Keratinocyte (primary cell): ENCODE results near the gene UROD. TPM values are rescaled to one million over a fixed set of nuclear protein-coding genes. Genes with fewer than 3 reads are reported as not detected.

Source experiments
- DNase-seq: peaks from one replicate; pipeline ENCODE4 v3.0.0-alpha.2; 2011; ENCODE audit warnings: low read depth, missing footprints, low spot score
- FAIRE-seq: peaks from 2 replicates; lab custom pipeline; 2011; peaks lifted over from hg19 to GRCh38; lab: Jason Lieb, UNC
- H2AFZ ChIP-seq: 2 replicates; pipeline ENCODE4 v1.6.0; 2012; ENCODE audit warnings: low read length, control low read depth, inconsistent platforms; ENCODE audit not compliant: control insufficient read depth
- H3K27ac ChIP-seq: 2 replicates; pipeline ENCODE4 v1.5.1; 2011; ENCODE audit warnings: low read length; ENCODE audit not compliant: control insufficient read depth, insufficient read depth
- H3K27me3 ChIP-seq: 3 replicates; pipeline ENCODE4 v1.6.0; 2011; ENCODE audit warnings: low read length; ENCODE audit not compliant: control insufficient read depth, insufficient read depth; ENCODE audit errors: extremely low read depth
- H3K36me3 ChIP-seq, 2 experiments: 2 replicates in 1 of 2; 3 replicates in 1 of 2; pipeline ENCODE4 v1.5.1; 2011; ENCODE audit warnings: low read length in 2 of 2, mild to moderate bottlenecking in 1 of 2; ENCODE audit not compliant: control insufficient read depth in 2 of 2, insufficient read depth in 2 of 2; ENCODE audit errors: extremely low read depth in 1 of 2
- H3K4me1 ChIP-seq: 3 replicates; pipeline ENCODE4 v1.5.1; 2011; ENCODE audit warnings: low read length; ENCODE audit not compliant: control insufficient read depth, insufficient read depth; ENCODE audit errors: extremely low read depth
- H3K4me2 ChIP-seq: 3 replicates; pipeline ENCODE4 v1.6.0; 2011; ENCODE audit warnings: low read depth, low read length; ENCODE audit not compliant: control insufficient read depth, insufficient read depth; ENCODE audit errors: extremely low read depth
- H3K4me3 ChIP-seq, 3 experiments: fragments of 200-600 bp in 1 of 3; sonication (generic) in 1 of 3; 2 replicates in 2 of 3; 3 replicates in 1 of 3; pipeline ENCODE4 v1.5.1; 2011 to 2016; ENCODE audit warnings: low read length in 3 of 3, mild to moderate bottlenecking in 3 of 3, control low read depth in 2 of 3, inconsistent platforms in 1 of 3, low read depth in 1 of 3, mixed read lengths in 1 of 3, mixed run types in 1 of 3, moderate library complexity in 1 of 3; ENCODE audit not compliant: control insufficient read depth in 2 of 3, insufficient read depth in 2 of 3; ENCODE audit errors: extremely low read depth in 1 of 3
- H3K79me2 ChIP-seq: 2 replicates; pipeline ENCODE4 v1.6.0; 2012; ENCODE audit warnings: low read length; ENCODE audit not compliant: control insufficient read depth, insufficient read depth
- H3K9ac ChIP-seq: 3 replicates; pipeline ENCODE4 v1.6.0; 2011; ENCODE audit warnings: low read length; ENCODE audit not compliant: control insufficient read depth, insufficient read depth; ENCODE audit errors: extremely low read depth
- H3K9me1 ChIP-seq: 3 replicates; pipeline ENCODE4 v1.6.0; 2011; ENCODE audit warnings: low read length; ENCODE audit not compliant: control insufficient read depth, insufficient read depth; ENCODE audit errors: extremely low read depth
- H3K9me3 ChIP-seq: 2 replicates; pipeline ENCODE4 v1.5.1; 2012; ENCODE audit warnings: low read depth, low read length; ENCODE audit not compliant: control insufficient read depth
- H4K20me1 ChIP-seq: 3 replicates; pipeline ENCODE4 v1.6.0; 2011; ENCODE audit warnings: low read length; ENCODE audit not compliant: control insufficient read depth, insufficient read depth; ENCODE audit errors: extremely low read depth
- CTCF ChIP-seq, 3 experiments: IDR thresholded peaks in 1 of 3; conservative IDR thresholded peaks in 1 of 3; optimal IDR thresholded peaks in 1 of 3; 2 replicates in 2 of 3; 3 replicates in 1 of 3; pipeline versions ENCODE3 to v1.5.1; 2011; ENCODE audit warnings: low read length in 3 of 3, mild to moderate bottlenecking in 3 of 3, moderate library complexity in 2 of 3, control low read depth in 1 of 3, inconsistent platforms in 1 of 3; ENCODE audit not compliant: insufficient read depth in 2 of 3; ENCODE audit errors: extremely low read depth in 1 of 3
- EZH2 ChIP-seq: IDR thresholded peaks from one replicate; pipeline ENCODE4 v1.6.1; 2012; ENCODE audit warnings: inconsistent platforms, mild to moderate bottlenecking, low read length, moderate library complexity
- dilution Hi-C: fragments of 300-500 bp; cut with MboI; formaldehyde crosslinking; loops from one replicate; pipeline ENCODE4 v1.7.0; 2020; ENCODE audit warnings: low sequenced_read_pairs; ENCODE audit not compliant: extremely low pct_ligation_motif_present
- polyA plus RNA-seq, 5 experiments: library from polyadenylated mRNA; depleted of rRNA in 3 of 5; stranded (reverse) in 3 of 5; stranded (forward) in 1 of 5; unstranded in 1 of 5; fragments of >200 nt; gene quantifications; 1 replicate in 1 of 5; 2 replicates in 3 of 5; 3 replicates in 1 of 5; pipeline versions ENCODE4 v1.2.1 to v1.2.3, GENCODE V29; 2011 to 2012; ENCODE audit warnings: missing spikeins in 2 of 5, low read depth in 1 of 5, low replicate concordance in 1 of 5

UROD gene
- polyA plus RNA-seq, 1 donor (not counting 4 experiments of a cell fraction or from before 2014, with no cell fraction given), result 157 TPM

GRCh38 chr1:44994309-44994898 is 17.6 kb upstream of the UROD start:
- H3K9me1 ChIP-seq, result no peaks in the 10 kb centered on the region
- FAIRE-seq (no peak), DNase-seq (no peak)
- dilution Hi-C loops, result no loop called here
- H2AFZ ChIP-seq, result no peak overlapping the region
- H3K9ac ChIP-seq, result no peak overlapping the region
- no peaks in the 10 kb centered on the region for H4K20me1 ChIP-seq
- no peak overlapping the region for H3K27ac ChIP-seq
- H3K9me3 ChIP-seq, result no peaks in the 10 kb centered on the region
- H3K4me1 ChIP-seq, result no peaks in the 10 kb centered on the region
- no peak overlapping the region for H3K4me3 ChIP-seq
- no peaks in the 10 kb centered on the region for H3K27me3 ChIP-seq
- no peaks in the 10 kb centered on the region for H3K36me3 ChIP-seq
- H3K4me2 ChIP-seq, result no peak overlapping the region
- no peaks in the 10 kb centered on the region for H3K79me2 ChIP-seq
- TF ChIP-seq CTCF (optimal IDR thresholded peaks at IDR 0.05 in 1 of 3, IDR thresholded peaks at IDR 0.05 in 1 of 3, conservative IDR thresholded peaks at IDR 0.05 in 1 of 3; ENCODE audit: extremely low read depth in 1 of 3, insufficient read depth in 2 of 3, low read length in 3 of 3), result no peak
- TF ChIP-seq EZH2, result no peak

- Histone ChIP-seq H3K36me3 (no peaks in the 10 kb centered on the region), H3K9me3 (no peaks in the 10 kb centered on the region), H3K79me2 (no peaks in the 10 kb centered on the region), H3K4me1 (no peaks in the 10 kb centered on the region), H3K27ac (no peak overlapping the region), H2AFZ (no peak overlapping the region), H3K4me2 (no peak overlapping the region), H4K20me1 (no peaks in the 10 kb centered on the region), H3K27me3 (no peaks in the 10 kb centered on the region), H3K9me1 (no peaks in the 10 kb centered on the region), H3K4me3 (no peak overlapping the region), H3K9ac (no peak overlapping the region)
- dilution Hi-C loops, result no loop called here
- FAIRE-seq, result no peak
- TF ChIP-seq EZH2, result no peak
- TF ChIP-seq CTCF (optimal IDR thresholded peaks at IDR 0.05 in 1 of 3, IDR thresholded peaks at IDR 0.05 in 1 of 3, conservative IDR thresholded peaks at IDR 0.05 in 1 of 3; ENCODE audit: extremely low read depth in 1 of 3, insufficient read depth in 2 of 3, low read length in 3 of 3), result no peak
- DNase-seq, result no peak
Observed at GRCh38 chr1:44995467-44996238, 16.4 kb upstream of the UROD start.
